ENCODE measurements around the gene MRPL55.

DNA sequence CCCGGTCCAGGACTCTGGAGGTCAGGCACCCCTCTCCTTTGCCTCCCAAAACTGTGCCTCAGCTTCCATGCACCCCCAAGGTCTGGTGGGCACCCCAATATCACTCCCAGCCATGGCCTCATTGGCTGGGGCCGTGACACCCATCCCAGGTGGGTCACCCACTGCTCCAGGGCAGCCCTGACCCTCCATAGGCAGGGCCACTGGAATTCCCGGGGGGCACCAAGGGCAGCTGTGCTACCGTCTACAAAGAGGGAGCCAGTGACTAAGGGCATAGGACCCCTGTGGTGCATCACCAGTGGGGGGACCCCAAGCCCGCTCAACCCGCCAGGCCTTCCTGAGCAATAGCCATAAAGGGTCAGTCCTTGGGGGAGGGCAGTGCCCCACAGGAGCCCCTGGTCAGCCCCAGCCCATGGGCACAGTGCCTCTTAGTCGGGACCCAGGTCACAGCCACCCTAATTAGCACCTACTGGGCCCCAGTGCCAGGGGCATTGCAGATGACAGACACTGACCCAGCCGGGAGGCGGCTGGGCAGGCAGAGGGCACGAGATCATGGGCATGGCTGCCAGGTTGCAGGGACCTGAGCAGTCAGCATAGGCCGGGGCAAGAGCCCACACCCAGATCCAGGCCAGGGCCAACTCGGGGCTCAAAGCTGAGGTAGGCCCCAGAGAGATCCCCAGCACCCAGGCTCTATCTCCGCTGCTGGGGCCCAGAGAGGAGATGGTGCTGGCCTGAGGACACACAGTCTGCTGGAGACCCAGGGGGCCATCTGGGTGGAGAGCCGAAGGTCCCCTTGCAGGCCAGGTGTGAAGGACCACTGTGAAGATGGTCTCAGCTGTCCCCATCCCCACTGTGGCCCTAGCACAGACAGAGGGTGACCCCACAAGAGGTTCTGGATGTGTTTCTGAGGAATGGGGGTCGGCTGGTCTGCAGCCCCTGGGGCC, 45.6 kb downstream of the MRPL55 start:
- no peak for TF ChIP-seq CTCF (IDR thresholded peaks at IDR 0.05; ENCODE audit: low read length)
- no peak for TF ChIP-seq EZH2 (IDR thresholded peaks at IDR 0.05; ENCODE audit: borderline replicate concordance, low read length)

Data from OCI-LY1 (cell line).